OCI-LY1 (cell line): ENCODE data around the gene KRTAP9-2.

Source experiments
- EZH2 ChIP-seq: fragments of 200-600 bp; sonication (generic), shearing (Covaris generic); IDR thresholded peaks from 2 replicates; pipeline ENCODE4 v1.8.0; 2017; ENCODE audit warnings: borderline replicate concordance, mixed run types, mild to moderate bottlenecking, antibody characterized with exemption, low read length, moderate library complexity, mixed read lengths
- TF ChIP-seq, protein P1 (sequence below): fragments of 200-600 bp; sonication (generic), shearing (Covaris generic); IDR thresholded peaks from 2 replicates; pipeline ENCODE4 v1.5.1; 2017; ENCODE audit warnings: mild to moderate bottlenecking, antibody characterized with exemption, low read length, moderate library complexity, mixed read lengths

DNA sequence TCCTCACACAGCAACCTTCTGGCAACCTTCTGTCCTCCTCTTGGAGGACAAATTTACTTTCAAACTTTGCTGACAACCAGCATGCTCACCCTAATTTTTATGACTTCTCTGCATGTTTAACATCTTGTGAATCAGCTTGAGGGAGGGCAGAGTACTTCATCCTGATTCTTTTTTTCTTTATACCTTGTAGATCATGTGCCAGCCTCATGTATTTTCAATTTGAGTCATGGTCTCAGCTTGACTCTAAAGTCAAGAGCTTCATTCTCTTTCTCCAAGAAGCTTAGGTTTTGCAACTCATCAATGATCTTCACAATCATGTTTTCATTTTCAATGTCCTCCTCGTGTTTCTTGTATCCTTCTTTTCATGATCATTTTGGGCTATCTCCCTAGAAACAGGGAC lies 45.4 kb downstream of the KRTAP9-2 start:
- TF ChIP-seq, protein P1, sequence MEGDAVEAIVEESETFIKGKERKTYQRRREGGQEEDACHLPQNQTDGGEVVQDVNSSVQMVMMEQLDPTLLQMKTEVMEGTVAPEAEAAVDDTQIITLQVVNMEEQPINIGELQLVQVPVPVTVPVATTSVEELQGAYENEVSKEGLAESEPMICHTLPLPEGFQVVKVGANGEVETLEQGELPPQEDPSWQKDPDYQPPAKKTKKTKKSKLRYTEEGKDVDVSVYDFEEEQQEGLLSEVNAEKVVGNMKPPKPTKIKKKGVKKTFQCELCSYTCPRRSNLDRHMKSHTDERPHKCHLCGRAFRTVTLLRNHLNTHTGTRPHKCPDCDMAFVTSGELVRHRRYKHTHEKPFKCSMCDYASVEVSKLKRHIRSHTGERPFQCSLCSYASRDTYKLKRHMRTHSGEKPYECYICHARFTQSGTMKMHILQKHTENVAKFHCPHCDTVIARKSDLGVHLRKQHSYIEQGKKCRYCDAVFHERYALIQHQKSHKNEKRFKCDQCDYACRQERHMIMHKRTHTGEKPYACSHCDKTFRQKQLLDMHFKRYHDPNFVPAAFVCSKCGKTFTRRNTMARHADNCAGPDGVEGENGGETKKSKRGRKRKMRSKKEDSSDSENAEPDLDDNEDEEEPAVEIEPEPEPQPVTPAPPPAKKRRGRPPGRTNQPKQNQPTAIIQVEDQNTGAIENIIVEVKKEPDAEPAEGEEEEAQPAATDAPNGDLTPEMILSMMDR: no peak
- TF ChIP-seq EZH2: no peak
